ENCODE results near the gene B3GAT1. TPM values are rescaled to one million over a fixed set of nuclear protein-coding genes. Genes with fewer than 3 reads are reported as not detected.

The B3GAT1 gene
- total RNA-seq, 1 experiment from 2014 or later, result 0.35 TPM

DNA sequence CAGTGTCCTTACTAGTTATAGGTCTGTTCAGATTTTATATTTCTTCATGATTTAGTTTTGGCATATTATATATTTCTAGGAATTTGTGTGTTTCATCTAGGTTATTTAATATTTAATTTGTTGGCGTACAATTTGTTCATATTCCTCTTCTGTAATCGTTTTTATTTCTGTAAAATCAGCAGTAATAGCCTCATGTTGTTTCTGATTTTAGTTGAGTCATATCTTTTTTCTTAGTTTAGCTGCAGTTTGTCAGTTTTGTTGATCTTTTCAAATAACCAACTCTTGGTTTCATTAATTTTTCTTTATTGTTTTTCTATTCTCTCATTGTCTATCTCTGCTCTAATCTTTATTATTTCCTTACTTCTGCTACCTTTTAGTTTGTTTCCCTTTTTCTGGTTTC, 59.9 kb downstream of the B3GAT1 start:
- CTCF ChIA-PET, result no interaction called here
- intact Hi-C loops (cut with micrococcal nuclease; ENCODE audit: unreplicated experiment), result no loop called here
- Mint-ChIP-seq H3K27ac (ENCODE audit: unreplicated experiment) (no peak overlapping the region), H3K4me1 (ENCODE audit: low read depth, unreplicated experiment) (no peaks in the 10 kb centered on the region), H3K9me3 (ENCODE audit: low read depth, unreplicated experiment) (no peaks in the 10 kb centered on the region), H3K27me3 (ENCODE audit: unreplicated experiment) (no peaks in the 10 kb centered on the region), H3K4me3 (ENCODE audit: low read depth, unreplicated experiment) (no peak overlapping the region), H3K36me3 (ENCODE audit: insufficient read depth, unreplicated experiment) (no peaks in the 10 kb centered on the region)
- no peak for TF ChIP-seq CTCF (IDR thresholded peaks at IDR 0.05; ENCODE audit: unreplicated experiment)
- no TSS peak for BruUV-seq (replicated peaks)
- no peak for DNase-seq

- DNase-seq, result no peak
- CTCF ChIA-PET, result no interaction called here
- BruUV-seq (replicated peaks), result no TSS peak
- Mint-ChIP-seq H3K9me3 (ENCODE audit: low read depth, unreplicated experiment) (no peaks in the 10 kb centered on the region), H3K27ac (ENCODE audit: unreplicated experiment) (no peak overlapping the region), H3K36me3 (ENCODE audit: insufficient read depth, unreplicated experiment) (no peaks in the 10 kb centered on the region), H3K27me3 (ENCODE audit: unreplicated experiment) (no peaks in the 10 kb centered on the region), H3K4me3 (ENCODE audit: low read depth, unreplicated experiment) (no peak overlapping the region), H3K4me1 (ENCODE audit: low read depth, unreplicated experiment) (no peaks in the 10 kb centered on the region)
- no peak for TF ChIP-seq CTCF (IDR thresholded peaks at IDR 0.05; ENCODE audit: unreplicated experiment)
- intact Hi-C loops (cut with micrococcal nuclease; ENCODE audit: unreplicated experiment), result no loop called here
Observed at GRCh38 chr11:134350381-134350780, 61.7 kb downstream of the B3GAT1 start.

DNA sequence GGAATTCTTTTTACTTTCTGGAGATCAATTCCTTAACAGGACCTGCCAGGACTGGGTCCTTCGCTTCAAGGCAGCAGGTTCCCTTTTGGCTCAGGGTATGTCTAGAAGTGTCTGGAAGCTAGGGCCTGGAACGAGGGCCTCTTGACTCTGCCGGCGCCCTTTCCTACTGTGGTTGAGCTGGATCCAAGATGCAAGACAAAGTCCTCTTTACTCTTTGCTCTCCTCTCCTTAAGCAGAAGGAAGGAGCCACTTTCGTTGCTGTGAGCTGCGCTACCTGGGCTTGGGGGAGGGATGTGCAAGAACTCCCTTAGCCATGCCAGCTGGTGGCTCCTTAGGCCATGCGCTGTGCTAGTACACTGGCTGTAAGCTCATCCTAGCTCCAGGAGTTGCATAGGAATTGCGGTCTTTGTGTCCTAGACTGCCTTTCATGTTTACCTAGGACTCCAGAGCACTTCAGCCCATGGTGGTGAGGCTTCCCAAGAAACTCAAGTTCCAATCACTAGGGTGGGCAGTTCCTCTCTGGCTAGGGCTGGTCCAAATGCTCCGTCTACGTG, 62.2 kb downstream of the B3GAT1 start:
- no peak overlapping the region for H3K27ac Mint-ChIP-seq (ENCODE audit: unreplicated experiment)
- H3K9me3 Mint-ChIP-seq (ENCODE audit: low read depth, unreplicated experiment), result no peaks in the 10 kb centered on the region
- no peak for DNase-seq
- H3K4me3 Mint-ChIP-seq (ENCODE audit: low read depth, unreplicated experiment), result no peak overlapping the region
- no peaks in the 10 kb centered on the region for H3K36me3 Mint-ChIP-seq (ENCODE audit: insufficient read depth, unreplicated experiment)
- no peak for TF ChIP-seq CTCF (IDR thresholded peaks at IDR 0.05; ENCODE audit: unreplicated experiment)
- H3K27me3 Mint-ChIP-seq (ENCODE audit: unreplicated experiment), result no peaks in the 10 kb centered on the region
- BruUV-seq (replicated peaks), result no TSS peak
- intact Hi-C loops (cut with micrococcal nuclease; ENCODE audit: unreplicated experiment), result no loop called here
- CTCF ChIA-PET, result no interaction called here
- no peaks in the 10 kb centered on the region for H3K4me1 Mint-ChIP-seq (ENCODE audit: low read depth, unreplicated experiment)

- H3K36me3 Mint-ChIP-seq (ENCODE audit: insufficient read depth, unreplicated experiment), result no peaks in the 10 kb centered on the region
- H3K9me3 Mint-ChIP-seq (ENCODE audit: low read depth, unreplicated experiment), result no peaks in the 10 kb centered on the region
- no peaks in the 10 kb centered on the region for H3K4me1 Mint-ChIP-seq (ENCODE audit: low read depth, unreplicated experiment)
- BruUV-seq (replicated peaks), result no TSS peak
- CTCF ChIA-PET, result no interaction called here
- intact Hi-C loops (cut with micrococcal nuclease; ENCODE audit: unreplicated experiment), result no loop called here
- H3K27me3 Mint-ChIP-seq (ENCODE audit: unreplicated experiment), result no peaks in the 10 kb centered on the region
- no peak overlapping the region for H3K27ac Mint-ChIP-seq (ENCODE audit: unreplicated experiment)
- no peak for TF ChIP-seq CTCF (IDR thresholded peaks at IDR 0.05; ENCODE audit: unreplicated experiment)
- H3K4me3 Mint-ChIP-seq (ENCODE audit: low read depth, unreplicated experiment), result no peak overlapping the region
- no peak for DNase-seq
Observed at GRCh38 chr11:134349109-134349801, 62.8 kb downstream of the B3GAT1 start.
